ENCODE data around the gene CPNE6.

GRCh38 chr14:24042746-24043145, 28.6 kb upstream of the CPNE6 start:
- TF ChIP-seq CTCF (IDR thresholded peaks at IDR 0.05 in 4 of 5, conservative IDR thresholded peaks at IDR 0.05 in 1 of 5) (no peak), POLR2A (IDR thresholded peaks at IDR 0.05) (no peak)
